GM06990 (cell line): ENCODE measurements around the gene EXOSC1.
"Not testable (repeated sequence)": the region's sequence is repeated elsewhere in the genome, so short reads cannot be mapped to it uniquely, and the experiment has no call there.

ENCODE experiments used
- DNase-seq: peaks from one replicate; pipeline ENCODE4 v3.0.0-alpha.2; 2011; ENCODE audit not compliant: insufficient read length; ENCODE audit errors: extremely low read depth
- H3K27me3 ChIP-seq: replicated peaks from 2 replicates; pipeline ENCODE4 v1.6.0; 2011; ENCODE audit warnings: low read length; ENCODE audit not compliant: control insufficient read depth, insufficient read depth
- H3K36me3 ChIP-seq: 2 replicates; pipeline ENCODE4 v1.5.1; 2011; ENCODE audit warnings: low read length; ENCODE audit not compliant: control insufficient read depth, insufficient read depth
- H3K4me3 ChIP-seq: replicated peaks from 2 replicates; pipeline ENCODE4 v1.5.1; 2011; ENCODE audit warnings: low read depth, mild to moderate bottlenecking, control low read depth, low read length
- TF ChIP-seq, protein P1 (sequence below): IDR thresholded peaks from 2 replicates; pipeline ENCODE4 v1.5.1; 2011; ENCODE audit warnings: low read length, control low read depth, mild to moderate bottlenecking, inconsistent platforms; ENCODE audit not compliant: insufficient read depth, poor library complexity, severe bottlenecking

The EXOSC1 gene

DNA sequence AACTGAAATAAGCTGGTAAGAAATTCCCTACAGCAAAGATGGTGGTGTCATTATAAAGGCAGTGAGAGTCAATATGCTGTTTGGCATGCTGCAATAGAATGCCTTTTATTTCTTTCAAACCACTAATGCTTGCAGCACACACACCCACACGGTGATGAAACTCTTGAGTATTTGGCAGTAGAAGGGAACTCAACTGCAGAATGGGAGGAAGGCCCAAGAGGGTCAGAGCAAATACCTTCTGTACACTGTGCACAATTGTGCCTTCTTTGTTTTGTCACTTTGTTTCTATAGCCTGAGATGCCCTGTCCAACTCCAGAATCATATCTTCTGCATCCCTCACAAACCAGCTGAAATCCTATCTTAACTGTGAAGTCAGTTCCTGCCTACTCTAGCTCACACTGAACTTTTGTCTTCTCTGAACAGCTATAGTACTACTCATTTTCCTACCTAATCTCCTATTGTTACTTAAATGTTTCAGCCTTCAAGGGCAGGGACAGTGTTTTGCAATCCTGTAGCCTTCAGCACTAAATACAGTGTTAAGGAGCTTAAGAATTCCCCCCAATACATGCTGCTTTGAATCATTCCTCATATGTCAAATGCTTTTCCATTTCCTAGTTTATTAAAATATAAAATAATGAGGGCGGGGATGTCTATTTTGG is 30.3 kb upstream of the EXOSC1 start:
- no peak for DNase-seq
- Histone ChIP-seq H3K27me3 (no peaks in the 10 kb centered on the region), H3K4me3 (no peak overlapping the region), H3K36me3 (peaks cover 15% of the 10 kb centered on the region)
- TF ChIP-seq, protein P1, sequence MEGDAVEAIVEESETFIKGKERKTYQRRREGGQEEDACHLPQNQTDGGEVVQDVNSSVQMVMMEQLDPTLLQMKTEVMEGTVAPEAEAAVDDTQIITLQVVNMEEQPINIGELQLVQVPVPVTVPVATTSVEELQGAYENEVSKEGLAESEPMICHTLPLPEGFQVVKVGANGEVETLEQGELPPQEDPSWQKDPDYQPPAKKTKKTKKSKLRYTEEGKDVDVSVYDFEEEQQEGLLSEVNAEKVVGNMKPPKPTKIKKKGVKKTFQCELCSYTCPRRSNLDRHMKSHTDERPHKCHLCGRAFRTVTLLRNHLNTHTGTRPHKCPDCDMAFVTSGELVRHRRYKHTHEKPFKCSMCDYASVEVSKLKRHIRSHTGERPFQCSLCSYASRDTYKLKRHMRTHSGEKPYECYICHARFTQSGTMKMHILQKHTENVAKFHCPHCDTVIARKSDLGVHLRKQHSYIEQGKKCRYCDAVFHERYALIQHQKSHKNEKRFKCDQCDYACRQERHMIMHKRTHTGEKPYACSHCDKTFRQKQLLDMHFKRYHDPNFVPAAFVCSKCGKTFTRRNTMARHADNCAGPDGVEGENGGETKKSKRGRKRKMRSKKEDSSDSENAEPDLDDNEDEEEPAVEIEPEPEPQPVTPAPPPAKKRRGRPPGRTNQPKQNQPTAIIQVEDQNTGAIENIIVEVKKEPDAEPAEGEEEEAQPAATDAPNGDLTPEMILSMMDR = no peak

- TF ChIP-seq, protein P1 = no peak
- Histone ChIP-seq H3K36me3 (peaks cover 15% of the 10 kb centered on the region), H3K27me3 (no peaks in the 10 kb centered on the region)
Observed at GRCh38 chr10:97474918-97475317, 29.1 kb upstream of the EXOSC1 start.

GRCh38 chr10:97468781-97469180 is 23.0 kb upstream of the EXOSC1 start:
- not testable (repeated sequence) for DNase-seq, H3K27me3 ChIP-seq, H3K4me3 ChIP-seq
- H3K36me3 ChIP-seq = peaks cover 21% of the 10 kb centered on the region

More at GRCh38 chr10:97474918-97475317, 29.1 kb upstream of the EXOSC1 start:
- DNase-seq = no peak
- no peak overlapping the region for H3K4me3 ChIP-seq

- no peak for DNase-seq
- no peaks in the 10 kb centered on the region for H3K27me3 ChIP-seq
- H3K36me3 ChIP-seq = peaks cover 26% of the 10 kb centered on the region
- TF ChIP-seq, protein P1 = no peak
- H3K4me3 ChIP-seq = no peak overlapping the region
Observed at GRCh38 chr10:97468162-97468561, 22.4 kb upstream of the EXOSC1 start.

DNA sequence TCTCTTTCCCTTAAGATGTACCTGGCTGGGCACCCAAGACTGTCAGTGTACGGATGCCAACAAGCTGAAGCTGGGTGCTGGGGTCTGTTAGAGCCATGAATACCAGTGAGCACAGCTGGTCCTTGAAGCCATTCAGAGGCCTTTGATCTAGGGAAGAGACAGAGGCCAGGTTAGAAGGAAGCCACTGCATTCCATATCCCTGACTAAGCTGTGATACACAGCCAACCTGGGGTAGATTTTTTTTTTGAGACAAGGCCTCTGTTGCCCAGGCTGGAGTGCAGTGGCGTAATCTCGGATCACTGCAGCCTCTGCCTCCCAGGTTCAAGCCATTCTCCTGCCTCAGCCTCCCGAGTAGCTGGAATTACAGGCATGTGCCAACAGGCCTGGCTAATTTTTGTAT is 20.9 kb upstream of the EXOSC1 start:
- H3K36me3 ChIP-seq = peaks cover 35% of the 10 kb centered on the region
- no peak overlapping the region for H3K4me3 ChIP-seq
- DNase-seq = no peak
- TF ChIP-seq, protein P1 = no peak
- no peaks in the 10 kb centered on the region for H3K27me3 ChIP-seq

DNA sequence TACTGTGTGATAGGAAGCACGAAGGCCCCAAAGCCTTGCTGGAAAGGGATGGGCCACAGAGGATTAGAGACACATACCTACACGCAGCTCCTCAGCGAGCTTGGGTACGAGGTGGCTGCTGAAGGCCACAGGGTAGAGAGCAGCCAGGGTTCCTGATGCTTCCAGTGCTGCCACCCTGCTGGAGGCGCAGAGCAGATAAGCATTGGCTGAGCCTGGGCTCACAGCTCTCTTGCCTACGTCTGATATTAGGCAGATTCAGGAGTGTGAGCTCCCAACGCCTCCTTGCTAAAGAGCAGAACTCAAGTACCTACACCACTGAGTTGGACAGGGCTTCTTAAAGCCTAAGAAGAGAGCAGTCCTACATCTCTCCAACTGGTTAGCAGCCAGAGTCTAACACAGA is 20.2 kb upstream of the EXOSC1 start:
- TF ChIP-seq, protein P1 = no peak
- peaks cover 42% of the 10 kb centered on the region for H3K36me3 ChIP-seq

More for the DNA sequence above, 20.2 kb upstream of the EXOSC1 start:
- Histone ChIP-seq H3K4me3 (no peak overlapping the region), H3K27me3 (no peaks in the 10 kb centered on the region)
- no peak for DNase-seq
